GM23338 (cell line): ENCODE results near the gene TMEM236. TPM values are rescaled to one million over a fixed set of nuclear protein-coding genes. Genes with fewer than 3 reads are reported as not detected.
A peak's percentile ranks its signal among the peaks of the same experiment; 100 is the strongest.

Source experiments
- ATAC-seq: fragments of 200-7000 bp; cut with Tn5 transposase; 3 replicates; pipeline ENCODE4 v1.9.1; 2020
- DNase-seq: peaks from one replicate; pipeline ENCODE4 v3.0.0-alpha.2; 2015; ENCODE audit warnings: low spot score
- H2AFZ ChIP-seq: fragments of 200-600 bp; sonication (generic); 2 replicates; pipeline ENCODE4 v1.8.0; 2016; ENCODE audit warnings: antibody characterized with exemption, mild to moderate bottlenecking, moderate library complexity
- H3F3A ChIP-seq: fragments of 200-600 bp; sonication (generic); replicated peaks from 2 replicates; pipeline ENCODE4 v1.8.0; 2017; ENCODE audit warnings: antibody characterized with exemption, mixed run types, low read depth
- H3K27ac ChIP-seq: fragments of 200-600 bp; sonication (generic); 2 replicates; pipeline ENCODE4 v1.6.1; 2016; ENCODE audit warnings: low read depth
- H3K27me3 ChIP-seq: fragments of 200-600 bp; sonication (generic); 2 replicates; pipeline ENCODE4 v1.8.0; 2016; ENCODE audit warnings: mild to moderate bottlenecking, mixed run types, moderate library complexity; ENCODE audit not compliant: insufficient read depth
- H3K36me3 ChIP-seq: fragments of 200-600 bp; sonication (generic); 2 replicates; pipeline ENCODE4 v1.8.0; 2016; ENCODE audit warnings: mild to moderate bottlenecking; ENCODE audit not compliant: insufficient read depth
- H3K4me1 ChIP-seq: fragments of 200-600 bp; sonication (generic); 2 replicates; pipeline ENCODE4 v1.8.0; 2016; ENCODE audit warnings: mild to moderate bottlenecking, moderate library complexity; ENCODE audit not compliant: insufficient read depth
- H3K4me2 ChIP-seq: fragments of 200-600 bp; sonication (generic); 2 replicates; pipeline ENCODE4 v1.7.1; 2017; ENCODE audit warnings: mixed run types
- H3K4me3 ChIP-seq: fragments of 200-600 bp; sonication (generic); 2 replicates; pipeline ENCODE4 v1.6.1; 2016; ENCODE audit warnings: mixed run types
- H3K79me2 ChIP-seq: fragments of 200-600 bp; sonication (generic); replicated peaks from 2 replicates; pipeline ENCODE4 v1.8.0; 2017; ENCODE audit warnings: mild to moderate bottlenecking; ENCODE audit not compliant: insufficient read depth
- H3K9me2 ChIP-seq: fragments of 200-600 bp; sonication (generic); 2 replicates; pipeline ENCODE4 v1.8.0; 2017; ENCODE audit not compliant: insufficient read depth
- H4K20me1 ChIP-seq: fragments of 200-600 bp; sonication (generic); replicated peaks from 2 replicates; pipeline ENCODE4 v1.8.0; 2017; ENCODE audit warnings: mild to moderate bottlenecking; ENCODE audit not compliant: insufficient read depth
- H3K27ac Mint-ChIP-seq: 2 replicates; pipeline ENCODE4 v1.8.0; 2020; ENCODE audit warnings: inconsistent platforms, mild to moderate bottlenecking, moderate library complexity, mixed read lengths
- H3K27me3 Mint-ChIP-seq: 3 replicates; pipeline ENCODE4 v1.8.0; 2022; ENCODE audit warnings: low read depth, mild to moderate bottlenecking, moderate library complexity, mixed read lengths, inconsistent platforms; ENCODE audit not compliant: insufficient read depth, poor library complexity
- H3K36me3 Mint-ChIP-seq: 3 replicates; pipeline ENCODE4 v1.8.0; 2021; ENCODE audit warnings: low read depth, mild to moderate bottlenecking, inconsistent platforms, moderate library complexity, mixed read lengths
- H3K4me1 Mint-ChIP-seq: 3 replicates; pipeline ENCODE4 v1.8.0; 2020; ENCODE audit warnings: mild to moderate bottlenecking, inconsistent platforms, mixed read lengths
- H3K4me3 Mint-ChIP-seq: 3 replicates; pipeline ENCODE4 v1.8.0; 2021; ENCODE audit warnings: moderate library complexity, mild to moderate bottlenecking, inconsistent platforms, mixed read lengths
- H3K9me3 Mint-ChIP-seq: 3 replicates; pipeline ENCODE4 v1.8.0; 2020; ENCODE audit warnings: moderate library complexity, mild to moderate bottlenecking, inconsistent platforms, mixed read lengths
- CREB1 ChIP-seq: fragments of 250-450 bp; sonication (Bioruptor Pico); IDR thresholded peaks from 2 replicates; pipeline ENCODE4 v1.5.0; 2020; ENCODE audit warnings: low read depth, mild to moderate bottlenecking, moderate library complexity
- EZH2 ChIP-seq: fragments of 200-600 bp; sonication (generic); IDR thresholded peaks from one replicate; pipeline ENCODE4 v1.8.0; 2017; ENCODE audit warnings: antibody characterized with exemption, mild to moderate bottlenecking, low read depth; ENCODE audit not compliant: unreplicated experiment
- EZH2phosphoT487 ChIP-seq: fragments of 200-600 bp; sonication (generic); IDR thresholded peaks from one replicate; pipeline ENCODE4 v1.8.1; 2018; ENCODE audit warnings: antibody characterized with exemption; ENCODE audit not compliant: unreplicated experiment
- JUNB ChIP-seq: IDR thresholded peaks from one replicate; pipeline ENCODE4 v1.6.1; 2016; ENCODE audit warnings: antibody characterized with exemption; ENCODE audit not compliant: unreplicated experiment
- NANOG ChIP-seq: IDR thresholded peaks from 2 replicates; pipeline ENCODE4 v1.6.1; 2016; ENCODE audit warnings: antibody characterized with exemption, borderline replicate concordance
- POLR2AphosphoS5 ChIP-seq: IDR thresholded peaks from 2 replicates; pipeline ENCODE4 v1.6.1; 2016; ENCODE audit warnings: antibody characterized with exemption, low read depth
- STAT1 ChIP-seq: IDR thresholded peaks from one replicate; pipeline ENCODE4 v1.6.1; 2016; ENCODE audit warnings: antibody characterized with exemption; ENCODE audit not compliant: unreplicated experiment
- ZNF114 ChIP-seq: fragments of 250-450 bp; sonication (Bioruptor Pico); IDR thresholded peaks from 2 replicates; pipeline ENCODE4 v1.5.0; 2020; ENCODE audit warnings: mild to moderate bottlenecking, moderate library complexity
- ZNF331 ChIP-seq: fragments of 250-450 bp; sonication (Bioruptor Pico); IDR thresholded peaks from 2 replicates; pipeline ENCODE4 v1.5.0; 2020; ENCODE audit warnings: low read depth, mild to moderate bottlenecking, moderate library complexity
- ZNF462 ChIP-seq: fragments of 250-450 bp; sonication (Bioruptor Pico); IDR thresholded peaks from 2 replicates; pipeline ENCODE4 v1.5.0; 2020; ENCODE audit warnings: mild to moderate bottlenecking, moderate library complexity
- polyA plus RNA-seq: library from polyadenylated mRNA; unstranded; fragments of >200 nt; fragmentation: Nextera tagmentation; extraction: Ambion mirVana; gene quantifications from 2 replicates; pipeline ENCODE4 v1.2.1, GENCODE V29; 2016
- total RNA-seq: library from RNA; depleted of rRNA; stranded (reverse); fragments of >200 nt; shearing (Covaris generic); gene quantifications from 2 replicates; pipeline ENCODE4 v1.2.3, GENCODE V29; 2014
- TF ChIP-seq, protein P1 (sequence below), 2 experiments: fragments of 200-600 bp in 1 of 2; sonication (generic) in 1 of 2; conservative IDR thresholded peaks; 2 replicates each; pipeline versions ENCODE4 v1.5.1 to v1.6.1; 2016 to 2017; ENCODE audit warnings: antibody characterized with exemption in 2 of 2, low read depth in 2 of 2, mild to moderate bottlenecking in 2 of 2, moderate library complexity in 1 of 2
- TF ChIP-seq, protein P2 (sequence below): IDR thresholded peaks from 2 replicates; pipeline ENCODE4 v1.6.1; 2016; ENCODE audit warnings: antibody characterized with exemption
- TF ChIP-seq, protein P3 (sequence below): IDR thresholded peaks from one replicate; pipeline ENCODE4 v1.6.1; 2018; ENCODE audit warnings: antibody characterized with exemption; ENCODE audit not compliant: unreplicated experiment

TMEM236 gene
- total and polyA plus RNA-seq, 2 experiments from 2014 or later: 0.03 TPM

- H3K9me2 ChIP-seq: no peaks in the 10 kb centered on the region
- H4K20me1 ChIP-seq: no peaks in the 10 kb centered on the region
- no peaks in the 10 kb centered on the region for H3K36me3 ChIP-seq
- no peak overlapping the region for H3K4me2 ChIP-seq
- H3K4me3 ChIP-seq: no peak overlapping the region
- ATAC-seq (no peak), DNase-seq (no peak)
- peaks cover 2% of the 10 kb centered on the region for H3K27me3 Mint-ChIP-seq
- no peak overlapping the region for H3K27ac ChIP-seq
- H2AFZ ChIP-seq: peak overlapping the region; percentile 44
- no peaks in the 10 kb centered on the region for H3K36me3 Mint-ChIP-seq
- no peak overlapping the region; the same call in 1 of the 2 replicates for H3K27ac Mint-ChIP-seq
- peaks cover 5% of the 10 kb centered on the region; the same call in 2 of the 3 replicates for H3K4me1 Mint-ChIP-seq
- no peaks in the 10 kb centered on the region for H3F3A ChIP-seq
- no peaks in the 10 kb centered on the region for H3K27me3 ChIP-seq
- peaks cover 9% of the 10 kb centered on the region for H3K4me1 ChIP-seq
- H3K4me3 Mint-ChIP-seq: no peak overlapping the region
- no peaks in the 10 kb centered on the region for H3K9me3 Mint-ChIP-seq
- no peaks in the 10 kb centered on the region for H3K79me2 ChIP-seq
- no peak for TF ChIP-seq NANOG
- TF ChIP-seq, protein P1, sequence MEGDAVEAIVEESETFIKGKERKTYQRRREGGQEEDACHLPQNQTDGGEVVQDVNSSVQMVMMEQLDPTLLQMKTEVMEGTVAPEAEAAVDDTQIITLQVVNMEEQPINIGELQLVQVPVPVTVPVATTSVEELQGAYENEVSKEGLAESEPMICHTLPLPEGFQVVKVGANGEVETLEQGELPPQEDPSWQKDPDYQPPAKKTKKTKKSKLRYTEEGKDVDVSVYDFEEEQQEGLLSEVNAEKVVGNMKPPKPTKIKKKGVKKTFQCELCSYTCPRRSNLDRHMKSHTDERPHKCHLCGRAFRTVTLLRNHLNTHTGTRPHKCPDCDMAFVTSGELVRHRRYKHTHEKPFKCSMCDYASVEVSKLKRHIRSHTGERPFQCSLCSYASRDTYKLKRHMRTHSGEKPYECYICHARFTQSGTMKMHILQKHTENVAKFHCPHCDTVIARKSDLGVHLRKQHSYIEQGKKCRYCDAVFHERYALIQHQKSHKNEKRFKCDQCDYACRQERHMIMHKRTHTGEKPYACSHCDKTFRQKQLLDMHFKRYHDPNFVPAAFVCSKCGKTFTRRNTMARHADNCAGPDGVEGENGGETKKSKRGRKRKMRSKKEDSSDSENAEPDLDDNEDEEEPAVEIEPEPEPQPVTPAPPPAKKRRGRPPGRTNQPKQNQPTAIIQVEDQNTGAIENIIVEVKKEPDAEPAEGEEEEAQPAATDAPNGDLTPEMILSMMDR (conservative IDR thresholded peaks at IDR 0.05; ENCODE audit: low read depth in 2 of 2): no peak
- no peak for TF ChIP-seq ZNF462 (CRISPR knock-in tag)
- no peak for TF ChIP-seq ZNF331 (CRISPR knock-in tag)
- no peak for TF ChIP-seq EZH2phosphoT487
- no peak for TF ChIP-seq POLR2AphosphoS5
- TF ChIP-seq, protein P2, sequence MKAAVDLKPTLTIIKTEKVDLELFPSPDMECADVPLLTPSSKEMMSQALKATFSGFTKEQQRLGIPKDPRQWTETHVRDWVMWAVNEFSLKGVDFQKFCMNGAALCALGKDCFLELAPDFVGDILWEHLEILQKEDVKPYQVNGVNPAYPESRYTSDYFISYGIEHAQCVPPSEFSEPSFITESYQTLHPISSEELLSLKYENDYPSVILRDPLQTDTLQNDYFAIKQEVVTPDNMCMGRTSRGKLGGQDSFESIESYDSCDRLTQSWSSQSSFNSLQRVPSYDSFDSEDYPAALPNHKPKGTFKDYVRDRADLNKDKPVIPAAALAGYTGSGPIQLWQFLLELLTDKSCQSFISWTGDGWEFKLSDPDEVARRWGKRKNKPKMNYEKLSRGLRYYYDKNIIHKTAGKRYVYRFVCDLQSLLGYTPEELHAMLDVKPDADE: no peak
- TF ChIP-seq CREB1 (CRISPR knock-in tag): no peak
- no peak for TF ChIP-seq JUNB
- TF ChIP-seq, protein P3, sequence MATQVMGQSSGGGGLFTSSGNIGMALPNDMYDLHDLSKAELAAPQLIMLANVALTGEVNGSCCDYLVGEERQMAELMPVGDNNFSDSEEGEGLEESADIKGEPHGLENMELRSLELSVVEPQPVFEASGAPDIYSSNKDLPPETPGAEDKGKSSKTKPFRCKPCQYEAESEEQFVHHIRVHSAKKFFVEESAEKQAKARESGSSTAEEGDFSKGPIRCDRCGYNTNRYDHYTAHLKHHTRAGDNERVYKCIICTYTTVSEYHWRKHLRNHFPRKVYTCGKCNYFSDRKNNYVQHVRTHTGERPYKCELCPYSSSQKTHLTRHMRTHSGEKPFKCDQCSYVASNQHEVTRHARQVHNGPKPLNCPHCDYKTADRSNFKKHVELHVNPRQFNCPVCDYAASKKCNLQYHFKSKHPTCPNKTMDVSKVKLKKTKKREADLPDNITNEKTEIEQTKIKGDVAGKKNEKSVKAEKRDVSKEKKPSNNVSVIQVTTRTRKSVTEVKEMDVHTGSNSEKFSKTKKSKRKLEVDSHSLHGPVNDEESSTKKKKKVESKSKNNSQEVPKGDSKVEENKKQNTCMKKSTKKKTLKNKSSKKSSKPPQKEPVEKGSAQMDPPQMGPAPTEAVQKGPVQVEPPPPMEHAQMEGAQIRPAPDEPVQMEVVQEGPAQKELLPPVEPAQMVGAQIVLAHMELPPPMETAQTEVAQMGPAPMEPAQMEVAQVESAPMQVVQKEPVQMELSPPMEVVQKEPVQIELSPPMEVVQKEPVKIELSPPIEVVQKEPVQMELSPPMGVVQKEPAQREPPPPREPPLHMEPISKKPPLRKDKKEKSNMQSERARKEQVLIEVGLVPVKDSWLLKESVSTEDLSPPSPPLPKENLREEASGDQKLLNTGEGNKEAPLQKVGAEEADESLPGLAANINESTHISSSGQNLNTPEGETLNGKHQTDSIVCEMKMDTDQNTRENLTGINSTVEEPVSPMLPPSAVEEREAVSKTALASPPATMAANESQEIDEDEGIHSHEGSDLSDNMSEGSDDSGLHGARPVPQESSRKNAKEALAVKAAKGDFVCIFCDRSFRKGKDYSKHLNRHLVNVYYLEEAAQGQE: no peak
- no peak for TF ChIP-seq STAT1
- no peak for TF ChIP-seq ZNF114 (CRISPR knock-in tag)
- no peak for TF ChIP-seq EZH2
Observed at GRCh38 chr10:17838080-17838648, 86.2 kb downstream of the TMEM236 start.
